ENCODE measurements around the gene KCND3.
A peak's percentile ranks its signal among the peaks of the same experiment; 100 is the strongest.
"Not testable (repeated sequence)": the region's sequence is repeated elsewhere in the genome, so short reads cannot be mapped to it uniquely, and the experiment has no call there.

The KCND3 gene

GRCh38 chr1:111775966-111776365, 213.5 kb downstream of the KCND3 start:
- no peak for DNase-seq (ENCODE audit: low read depth)

- DNase-seq (ENCODE audit: low read depth) = no peak
These were observed 218.6 kb downstream of the KCND3 start for GRCh38 chr1:111770916-111771315.

- no peak for DNase-seq (ENCODE audit: low read depth)
These were observed 219.8 kb downstream of the KCND3 start for GRCh38 chr1:111769517-111770146.

GRCh38 chr1:111768625-111769024, 220.8 kb downstream of the KCND3 start:
- no peak for DNase-seq (ENCODE audit: low read depth)

- no peak for DNase-seq (ENCODE audit: low read depth)
These were observed 221.4 kb downstream of the KCND3 start for GRCh38 chr1:111768023-111768422.

DNA sequence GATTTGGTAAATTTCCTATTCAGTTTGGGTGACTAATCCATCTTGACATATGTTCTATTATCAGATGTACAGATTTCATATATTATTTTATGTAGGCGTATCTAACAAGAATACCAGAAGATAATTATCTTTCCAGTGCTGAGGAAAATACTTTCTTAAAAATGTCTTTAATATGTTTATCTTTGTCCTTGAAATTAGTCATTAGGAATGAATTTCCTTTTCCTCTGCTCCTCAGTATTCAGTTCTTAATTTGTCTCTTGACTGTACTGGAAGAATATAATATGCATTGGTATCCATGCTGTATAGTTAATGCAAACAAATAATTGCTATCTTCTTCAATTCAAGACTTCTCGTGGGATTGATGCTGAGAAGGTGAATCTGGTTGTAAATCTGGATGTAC, 227.1 kb downstream of the KCND3 start:
- no peak for DNase-seq (ENCODE audit: low read depth)

DNA sequence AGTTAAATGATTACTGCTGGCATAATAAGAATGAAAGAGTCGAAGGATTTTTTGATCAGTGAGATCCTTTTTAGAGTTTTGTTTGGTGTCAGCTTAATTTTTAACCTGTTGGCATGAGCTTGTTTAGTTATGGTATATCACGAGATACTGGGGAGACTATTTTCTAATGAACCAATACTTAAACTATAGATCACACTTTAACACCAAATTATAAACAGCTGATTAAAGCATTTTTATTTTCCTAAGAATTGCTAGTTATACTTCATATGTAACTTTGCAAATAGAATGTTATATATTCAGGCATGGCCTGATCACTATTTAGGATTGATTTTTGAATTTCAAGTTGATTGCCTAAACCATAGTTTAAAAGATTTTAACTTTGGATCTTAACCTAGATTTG, 227.8 kb downstream of the KCND3 start:
- DNase-seq (ENCODE audit: low read depth) = no peak

- DNase-seq (ENCODE audit: low read depth) = no peak
These were observed 231.1 kb downstream of the KCND3 start for GRCh38 chr1:111758373-111758772.

DNA sequence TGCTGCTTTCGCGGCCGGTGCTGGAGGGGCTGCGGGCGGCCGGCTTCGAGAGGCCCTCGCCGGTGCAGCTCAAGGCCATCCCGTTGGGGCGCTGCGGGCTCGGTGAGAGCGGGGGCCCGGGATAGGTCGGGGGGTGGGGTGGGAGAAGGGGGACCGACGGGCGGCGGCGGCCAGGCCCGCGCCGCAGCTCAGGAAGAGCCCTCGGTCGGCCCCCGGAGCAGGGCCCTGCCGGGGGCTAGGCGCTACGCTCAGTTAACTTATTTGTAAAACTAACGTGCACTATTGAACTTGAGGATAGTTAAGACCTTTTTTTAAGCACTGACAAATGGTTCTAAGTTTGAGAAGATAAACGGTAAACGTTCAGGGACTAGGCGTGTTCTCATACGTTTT, 233.3 kb downstream of the KCND3 start:
- no peak for DNase-seq (ENCODE audit: low read depth)

DNA sequence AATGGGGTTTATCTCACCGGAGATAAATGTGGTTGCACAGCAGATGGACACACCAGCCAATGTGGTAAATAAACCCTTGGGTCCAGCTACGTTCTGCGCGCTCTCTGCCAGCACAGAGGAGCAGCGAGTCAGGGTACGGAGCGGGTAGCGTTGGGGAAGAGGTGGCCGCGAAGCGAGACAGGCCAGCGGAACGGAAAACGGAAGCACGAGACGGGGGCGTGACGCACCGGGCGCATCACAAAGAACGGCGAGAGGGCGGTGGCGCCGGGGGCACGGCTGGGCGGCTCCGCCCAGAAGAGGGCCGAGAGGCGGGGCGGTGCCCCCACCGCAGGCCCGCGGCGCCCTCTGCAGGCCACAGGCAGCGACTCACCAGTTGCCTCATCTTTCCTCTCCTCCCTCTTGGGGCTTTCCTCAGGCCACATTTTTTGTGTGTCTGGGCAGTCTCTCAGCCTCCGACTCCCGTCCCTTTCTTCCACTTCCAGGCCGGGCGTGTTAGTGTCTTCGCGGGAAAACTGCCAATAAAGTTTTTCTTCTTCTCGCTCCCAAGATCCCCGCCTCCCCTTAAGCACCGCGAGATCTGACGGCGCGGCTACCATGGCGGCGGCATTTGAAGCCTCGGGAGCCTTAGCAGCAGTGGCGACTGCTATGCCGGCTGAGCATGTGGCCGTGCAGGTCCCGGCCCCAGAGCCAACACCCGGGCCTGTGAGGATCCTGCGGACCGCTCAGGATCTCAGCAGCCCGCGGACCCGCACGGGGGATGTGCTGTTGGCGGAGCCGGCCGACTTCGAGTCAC, 233.9 kb downstream of the KCND3 start, which contains the start of gene DDX20:
Gene DDX20 (plus strand): TSS at position 571 of the 793 bp plus-strand sequence. CDS start 24 bp downstream, at position 595.
- peak; percentile 89 for DNase-seq (ENCODE audit: low read depth)

DNA sequence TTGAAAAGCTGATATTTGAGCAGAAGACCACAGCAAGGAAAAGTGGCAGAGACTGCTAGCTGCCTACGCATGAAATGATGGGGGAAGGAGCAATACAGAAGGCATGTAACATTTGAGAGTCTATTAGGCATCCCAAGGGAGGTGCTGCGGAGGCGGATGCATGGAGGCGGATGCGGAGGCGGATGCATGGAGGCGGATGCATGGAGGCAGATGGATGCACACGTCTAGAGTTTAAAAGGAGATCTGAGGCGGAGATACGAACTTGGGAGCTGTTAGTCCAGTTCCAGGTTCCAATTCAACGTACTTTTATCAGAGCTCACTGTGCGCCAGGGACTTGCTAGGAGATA, 234.5 kb downstream of the KCND3 start:
- no peak for DNase-seq (ENCODE audit: low read depth)

DNA sequence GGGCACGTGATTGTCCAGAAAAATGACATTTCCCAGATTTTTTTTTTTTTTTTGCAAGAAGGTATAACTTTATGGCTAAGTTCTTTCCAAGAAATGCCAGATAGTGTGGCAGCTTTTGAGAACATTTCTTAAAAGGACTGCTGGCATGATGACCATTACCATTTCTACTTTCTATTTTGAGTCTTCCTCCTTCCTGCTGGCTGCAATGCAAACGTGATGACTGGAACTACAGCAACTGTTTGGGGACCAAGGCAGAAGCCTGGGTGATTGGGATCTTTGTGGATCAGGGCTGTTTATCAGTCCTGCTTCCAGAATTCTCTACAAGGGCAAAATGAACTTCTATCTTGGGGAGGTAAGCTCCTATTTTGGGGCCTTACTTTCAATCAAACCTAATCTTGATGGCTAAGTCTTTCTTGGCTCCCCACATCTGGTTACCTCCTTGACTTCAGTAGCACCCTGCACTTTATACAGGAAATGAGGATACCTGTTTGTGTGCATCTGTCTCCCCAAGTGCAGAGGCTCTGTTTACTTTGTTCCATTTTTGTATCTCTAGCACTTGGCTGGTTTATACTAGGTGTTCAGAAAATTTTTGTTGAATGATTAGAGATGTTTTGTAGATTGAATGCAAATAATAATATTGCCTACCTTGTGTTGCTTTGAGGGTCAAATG, 237.4 kb downstream of the KCND3 start:
- no peak for DNase-seq (ENCODE audit: low read depth)

DNA sequence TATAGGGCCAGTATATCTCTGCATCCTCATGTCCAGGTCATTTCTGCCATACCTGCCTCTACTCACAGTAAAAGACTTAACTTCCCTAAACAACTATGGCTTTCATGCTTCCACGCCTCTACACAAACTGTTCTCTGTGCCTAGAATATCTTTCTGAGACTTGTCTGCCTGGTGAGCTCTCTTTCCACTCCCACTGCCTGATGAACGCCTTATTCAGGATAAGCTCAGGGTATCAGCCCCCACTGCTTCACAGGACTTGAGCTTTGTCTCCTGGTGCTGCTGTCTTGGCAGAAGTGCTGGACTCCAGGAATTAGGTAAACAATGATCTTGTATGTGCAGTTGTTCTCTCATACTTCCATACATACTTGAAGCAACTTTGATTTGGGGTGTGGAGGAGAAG, 238.6 kb downstream of the KCND3 start:
- DNase-seq (ENCODE audit: low read depth) = no peak

GRCh38 chr1:111749628-111750027, 239.8 kb downstream of the KCND3 start:
- no peak for DNase-seq (ENCODE audit: low read depth)

- DNase-seq (ENCODE audit: low read depth) = no peak
These were observed 241.5 kb downstream of the KCND3 start for GRCh38 chr1:111747947-111748346.

DNA sequence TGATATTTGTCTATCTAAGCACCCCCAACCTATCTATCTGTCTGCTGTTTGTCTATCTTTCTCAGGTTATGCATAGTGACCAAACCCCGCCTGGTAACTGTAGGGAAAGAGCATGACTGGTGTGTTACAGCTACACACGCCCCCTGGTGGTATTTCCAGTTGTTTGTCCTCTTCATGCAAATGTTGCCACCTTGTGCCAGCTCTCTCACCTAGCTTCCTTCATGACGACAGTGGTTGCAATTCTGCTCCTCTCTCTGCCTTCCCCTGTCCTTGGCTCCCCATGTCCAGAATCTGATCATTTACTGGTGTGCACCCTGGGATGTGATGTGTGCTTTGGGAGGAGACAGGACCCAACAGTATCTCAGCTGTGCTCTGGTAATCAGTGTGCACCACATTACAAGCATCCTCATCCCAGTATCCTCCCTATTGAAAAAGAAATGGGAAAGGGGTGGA, 242.2 kb downstream of the KCND3 start:
- DNase-seq (ENCODE audit: low read depth) = no peak

- no peak for DNase-seq (ENCODE audit: low read depth)
These were observed 242.9 kb downstream of the KCND3 start for GRCh38 chr1:111746614-111746999.

GRCh38 chr1:111745675-111746613, 243.5 kb downstream of the KCND3 start:
- DNase-seq (ENCODE audit: low read depth) = no peak

DNA sequence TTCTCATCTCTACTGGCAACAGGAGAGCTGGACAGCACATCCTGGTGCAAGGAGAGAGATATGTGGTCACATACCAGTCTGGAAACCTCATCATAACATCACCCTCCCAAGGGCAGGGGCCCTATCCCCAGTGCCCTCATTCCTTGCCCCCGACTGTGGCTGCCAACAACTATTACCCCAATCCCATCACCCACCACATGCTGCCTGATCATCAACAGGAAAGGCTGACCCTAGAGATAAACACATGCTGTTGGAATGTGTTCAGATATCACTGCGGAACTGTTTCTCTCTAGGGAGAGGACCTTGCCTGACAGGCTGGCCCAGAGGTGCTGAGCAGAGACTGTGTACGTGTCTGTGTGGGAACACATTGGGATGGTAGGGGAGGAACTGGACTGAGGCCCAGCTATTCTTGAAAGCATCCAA, 245.8 kb downstream of the KCND3 start:
- peak; percentile 78 for DNase-seq (ENCODE audit: low read depth)

GRCh38 chr1:111742938-111743549, 246.4 kb downstream of the KCND3 start:
- DNase-seq (ENCODE audit: low read depth) = no peak

- not testable (repeated sequence) for DNase-seq (ENCODE audit: low read depth)
These were observed 247.2 kb downstream of the KCND3 start for GRCh38 chr1:111742292-111742691.
